ENCODE measurements around the gene CHST15. TPM values are rescaled to one million over a fixed set of nuclear protein-coding genes. Genes with fewer than 3 reads are reported as not detected.

CHST15 gene
- total RNA-seq, 2 donors from 2014 or later: 18.5 to 21.5 TPM

DNA sequence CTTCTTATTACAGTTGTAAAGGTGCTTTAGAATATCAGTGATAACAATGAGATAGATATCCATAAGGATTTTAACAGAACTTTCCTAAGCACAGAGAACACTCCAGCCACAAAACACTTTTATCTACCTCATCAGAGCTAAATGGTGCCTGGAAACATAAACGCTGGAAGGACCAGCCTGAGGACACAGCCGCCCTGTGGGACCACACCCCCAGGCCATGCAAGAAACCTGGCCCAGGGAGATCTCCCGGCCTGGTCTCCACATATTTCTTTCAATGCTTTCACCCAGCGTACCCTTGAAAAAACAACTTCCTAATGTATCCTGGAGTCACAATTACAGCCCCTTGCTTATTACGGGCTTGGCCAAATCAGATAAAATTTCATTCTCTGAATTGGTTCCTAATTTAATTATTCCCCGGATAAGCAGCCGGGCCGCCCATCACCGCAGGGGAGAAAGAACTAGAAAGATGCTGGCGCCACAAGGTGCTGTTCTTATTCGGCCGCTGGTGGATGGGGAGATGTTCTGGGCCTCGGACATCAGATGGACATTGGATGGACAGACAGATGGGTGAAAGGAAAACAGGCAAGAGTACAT lies 11.8 kb downstream of the CHST15 start:
- Histone ChIP-seq H3K4me1 (no peaks in the 10 kb centered on the region), H3K9me3 (no peaks in the 10 kb centered on the region), H3K27me3 (no peaks in the 10 kb centered on the region), H3K4me3 (no peak overlapping the region), H3K27ac (no peak overlapping the region), H3K36me3 (replicated peaks in 1 of 2; ENCODE audit: insufficient read depth in 1 of 2, low read depth in 2 of 2) (no peaks in the 10 kb centered on the region)
- ATAC-seq (no peak), DNase-seq (no peak)
- WGBS, 2 donors: 84 to 85% methylated on average over 13 of the region's 13 CpGs
- TF ChIP-seq, protein P1, sequence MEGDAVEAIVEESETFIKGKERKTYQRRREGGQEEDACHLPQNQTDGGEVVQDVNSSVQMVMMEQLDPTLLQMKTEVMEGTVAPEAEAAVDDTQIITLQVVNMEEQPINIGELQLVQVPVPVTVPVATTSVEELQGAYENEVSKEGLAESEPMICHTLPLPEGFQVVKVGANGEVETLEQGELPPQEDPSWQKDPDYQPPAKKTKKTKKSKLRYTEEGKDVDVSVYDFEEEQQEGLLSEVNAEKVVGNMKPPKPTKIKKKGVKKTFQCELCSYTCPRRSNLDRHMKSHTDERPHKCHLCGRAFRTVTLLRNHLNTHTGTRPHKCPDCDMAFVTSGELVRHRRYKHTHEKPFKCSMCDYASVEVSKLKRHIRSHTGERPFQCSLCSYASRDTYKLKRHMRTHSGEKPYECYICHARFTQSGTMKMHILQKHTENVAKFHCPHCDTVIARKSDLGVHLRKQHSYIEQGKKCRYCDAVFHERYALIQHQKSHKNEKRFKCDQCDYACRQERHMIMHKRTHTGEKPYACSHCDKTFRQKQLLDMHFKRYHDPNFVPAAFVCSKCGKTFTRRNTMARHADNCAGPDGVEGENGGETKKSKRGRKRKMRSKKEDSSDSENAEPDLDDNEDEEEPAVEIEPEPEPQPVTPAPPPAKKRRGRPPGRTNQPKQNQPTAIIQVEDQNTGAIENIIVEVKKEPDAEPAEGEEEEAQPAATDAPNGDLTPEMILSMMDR (IDR thresholded peaks at IDR 0.05): no peak
- TF ChIP-seq POLR2A (IDR thresholded peaks at IDR 0.05): no peak
- intact Hi-C loops (cut with DNase I): no loop called here

DNA sequence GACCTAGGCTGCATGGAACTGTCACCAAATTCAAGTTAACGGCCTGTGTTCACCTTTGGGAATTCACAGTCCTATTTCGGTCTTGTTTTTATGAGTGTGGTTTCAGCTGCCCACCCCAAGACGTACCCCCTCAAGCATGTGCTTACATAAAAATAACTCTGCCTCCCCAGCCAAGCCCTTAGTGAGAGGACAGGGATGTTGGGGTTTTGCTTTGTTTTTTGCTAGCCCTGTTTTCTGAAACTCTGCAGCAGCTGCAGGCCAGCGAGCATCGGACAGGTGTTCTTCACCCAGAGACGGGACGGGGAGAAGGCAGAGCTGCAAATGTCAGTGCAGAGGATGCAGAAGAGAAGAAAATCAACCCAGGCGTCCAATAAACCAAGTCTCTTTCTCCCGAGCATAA lies 13.5 kb downstream of the CHST15 start:
- H3K9me3 ChIP-seq: no peaks in the 10 kb centered on the region
- H3K27ac ChIP-seq: no peak overlapping the region
- no peaks in the 10 kb centered on the region for H3K27me3 ChIP-seq
- H3K4me1 ChIP-seq: no peaks in the 10 kb centered on the region
- TF ChIP-seq POLR2A (IDR thresholded peaks at IDR 0.05): no peak
- TF ChIP-seq, protein P1 (IDR thresholded peaks at IDR 0.05): no peak
- no peak for ATAC-seq
- intact Hi-C loops (cut with DNase I): no loop called here
- no peaks in the 10 kb centered on the region for H3K36me3 ChIP-seq (replicated peaks in 1 of 2; ENCODE audit: insufficient read depth in 1 of 2, low read depth in 2 of 2)
- DNase-seq: no peak
- 67 to 78% methylated on average over 9 of the region's 9 CpGs for WGBS, 2 donors
- no peak overlapping the region for H3K4me3 ChIP-seq

DNA sequence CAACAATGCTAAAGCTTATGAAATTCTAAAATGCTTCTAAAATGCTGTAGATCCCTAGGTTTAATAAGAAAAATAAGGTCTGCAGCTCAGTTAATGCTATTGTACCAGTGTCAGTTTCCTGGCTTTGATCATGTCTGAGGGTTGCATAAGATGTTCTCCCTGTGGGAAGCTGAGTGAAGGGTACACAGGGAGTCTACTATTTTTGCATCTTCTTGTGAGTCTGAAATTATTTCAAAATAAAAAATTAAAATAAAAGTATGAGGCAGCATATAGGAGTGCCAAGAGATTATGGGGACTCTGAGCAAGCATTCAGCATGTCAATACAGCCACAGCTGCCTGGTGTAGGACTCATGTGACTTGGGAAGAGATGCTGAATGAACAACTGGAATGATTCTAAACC lies 14.7 kb downstream of the CHST15 start:
- Histone ChIP-seq H3K27me3 (no peaks in the 10 kb centered on the region), H3K36me3 (replicated peaks in 1 of 2; ENCODE audit: insufficient read depth in 1 of 2, low read depth in 2 of 2) (no peaks in the 10 kb centered on the region), H3K27ac (no peak overlapping the region), H3K4me1 (no peaks in the 10 kb centered on the region), H3K4me3 (no peak overlapping the region), H3K9me3 (no peaks in the 10 kb centered on the region)
- no peak for DNase-seq
- no peak for ATAC-seq
- TF ChIP-seq POLR2A (IDR thresholded peaks at IDR 0.05): no peak
- intact Hi-C loops (cut with DNase I): no loop called here

DNA sequence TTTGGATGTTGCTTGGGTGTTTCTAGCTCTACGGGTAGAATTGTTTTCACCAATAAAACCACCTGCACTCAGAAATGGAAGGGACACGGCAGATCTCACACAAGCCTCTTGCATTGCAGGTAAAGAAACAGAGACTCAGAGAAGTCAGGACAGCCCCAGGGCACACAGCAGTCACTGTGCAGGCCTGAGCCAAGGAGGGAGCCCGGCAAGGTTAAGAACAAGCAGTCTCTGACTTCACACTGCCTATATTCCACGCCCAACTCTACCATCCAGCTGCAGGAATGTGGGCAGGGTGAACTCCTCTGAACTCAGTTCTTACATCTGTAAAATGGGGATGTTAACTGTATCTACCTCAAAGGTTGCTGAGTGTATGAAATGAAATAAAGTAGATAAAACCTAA lies 15.4 kb downstream of the CHST15 start:
- no peaks in the 10 kb centered on the region for H3K27me3 ChIP-seq
- WGBS, 2 donors: 71 to 83% methylated on average over 2 to 4 of the region's 4 CpGs
- ATAC-seq (no peak), DNase-seq (no peak)
- TF ChIP-seq, protein P1 (IDR thresholded peaks at IDR 0.05): no peak
- no peak for TF ChIP-seq POLR2A (IDR thresholded peaks at IDR 0.05)
- H3K36me3 ChIP-seq (replicated peaks in 1 of 2; ENCODE audit: insufficient read depth in 1 of 2, low read depth in 2 of 2): no peaks in the 10 kb centered on the region
- no peaks in the 10 kb centered on the region for H3K4me1 ChIP-seq
- intact Hi-C loops (cut with DNase I): no loop called here
- H3K27ac ChIP-seq: no peak overlapping the region
- no peak overlapping the region for H3K4me3 ChIP-seq
- no peaks in the 10 kb centered on the region for H3K9me3 ChIP-seq

DNA sequence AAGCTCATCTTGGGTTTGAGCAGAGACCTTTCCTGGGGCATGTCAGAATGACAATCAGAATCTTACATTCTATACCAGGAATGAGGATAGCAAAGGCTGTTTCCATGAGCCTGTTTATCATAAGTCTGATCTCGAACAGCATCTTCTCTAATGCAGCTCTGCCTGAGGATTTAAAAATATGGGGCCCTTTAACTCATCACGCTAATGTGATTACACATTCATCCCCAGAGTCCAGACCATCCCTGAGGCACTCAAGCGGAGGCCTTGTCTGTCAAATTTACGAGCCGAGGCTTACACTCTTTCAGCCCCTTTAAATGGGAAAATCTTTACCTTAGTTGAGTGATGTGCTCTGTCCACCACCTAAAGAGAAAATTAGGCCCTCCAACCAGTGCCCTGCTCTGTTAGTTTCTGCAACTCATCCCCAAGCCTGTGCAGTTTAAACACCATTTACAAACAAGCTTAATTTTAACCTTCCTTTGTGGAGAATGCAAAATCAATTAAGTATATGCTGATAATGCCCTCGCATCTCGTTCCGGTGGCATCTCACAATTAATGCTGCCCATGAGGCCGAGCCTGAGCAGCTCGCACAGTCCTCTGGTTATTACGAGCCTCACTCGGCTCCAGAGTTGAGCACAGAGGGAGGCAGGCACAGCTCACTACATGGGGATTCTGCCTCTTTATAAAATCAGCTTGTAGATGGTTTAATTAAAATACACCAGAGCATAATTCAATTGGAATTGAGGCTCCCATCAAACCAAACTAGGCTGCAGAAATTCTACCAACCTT lies 16.0 kb downstream of the CHST15 start:
- Histone ChIP-seq H3K36me3 (replicated peaks in 1 of 2; ENCODE audit: insufficient read depth in 1 of 2, low read depth in 2 of 2) (no peaks in the 10 kb centered on the region), H3K27ac (no peak overlapping the region), H3K4me1 (no peaks in the 10 kb centered on the region), H3K9me3 (no peaks in the 10 kb centered on the region), H3K27me3 (no peaks in the 10 kb centered on the region), H3K4me3 (no peak overlapping the region)
- TF ChIP-seq, protein P1 (IDR thresholded peaks at IDR 0.05): no peak
- no peak for TF ChIP-seq POLR2A (IDR thresholded peaks at IDR 0.05)
- no peak for ATAC-seq
- DNase-seq: no peak
- intact Hi-C loops (cut with DNase I): no loop called here
- 70 to 78% methylated on average over 12 of the region's 12 CpGs for WGBS, 2 donors
